ENCODE data around the gene HNRNPF.

Gene HNRNPF

DNA sequence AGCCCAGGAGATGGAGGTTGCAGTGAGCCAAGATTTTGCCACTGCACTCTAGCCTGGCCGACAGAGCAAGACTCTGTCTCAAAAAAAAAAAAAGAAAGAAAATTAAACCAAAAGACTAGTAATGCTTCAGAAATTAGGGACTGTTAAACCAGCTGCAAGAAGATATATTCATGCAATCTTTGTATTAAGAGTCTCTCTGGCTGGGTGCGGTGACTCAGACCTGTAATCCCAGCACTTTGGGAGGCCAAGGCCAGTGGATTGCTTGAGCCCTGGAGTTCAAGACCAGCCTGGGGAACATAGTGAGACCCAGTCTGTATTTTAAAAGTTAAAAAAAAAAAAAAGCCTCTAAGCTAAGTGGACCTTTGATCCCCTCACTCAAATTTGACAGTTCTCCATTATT, 2.5 kb upstream of the HNRNPF start:
- Histone ChIP-seq H3K9ac (peak overlapping the region in 1 of 11 experiments; percentile 0; a peak in 1 of 22 replicates), H3K36me3 (peaks cover 0 to 6% (median 2%) of the 10 kb centered on the region in 11 experiments; a peak in 9 of 22 replicates), H3K27me3 (no peaks in the 10 kb centered on the region), H3K9me3 (replicated peaks in 1 of 11) (0 out of 22 replicates have a peak, but pooled peaks cover 0 to 3% (median 0%) of the 10 kb centered on the region in 11 experiments), H3K4me2 (0 out of 22 replicates have a peak overlapping the region, but pooled peaks of 1 of the 11 experiments have one; percentile 3), H3K27ac (peak overlapping the region in 3 of 11 experiments; percentile 12 to 99 (median 44); a peak in 4 of 22 replicates), H3K4me3 (no peak overlapping the region), H4K20me1 (peaks cover 6 to 19% (median 9%) of the 10 kb centered on the region in 11 experiments; a peak in 21 of 22 replicates), H3K4me1 (peaks cover 16 to 58% (median 26%) of the 10 kb centered on the region in 10 experiments)
- TF ChIP-seq Cebpa-rat (IDR thresholded peaks at IDR 0.05): no peak

DNA sequence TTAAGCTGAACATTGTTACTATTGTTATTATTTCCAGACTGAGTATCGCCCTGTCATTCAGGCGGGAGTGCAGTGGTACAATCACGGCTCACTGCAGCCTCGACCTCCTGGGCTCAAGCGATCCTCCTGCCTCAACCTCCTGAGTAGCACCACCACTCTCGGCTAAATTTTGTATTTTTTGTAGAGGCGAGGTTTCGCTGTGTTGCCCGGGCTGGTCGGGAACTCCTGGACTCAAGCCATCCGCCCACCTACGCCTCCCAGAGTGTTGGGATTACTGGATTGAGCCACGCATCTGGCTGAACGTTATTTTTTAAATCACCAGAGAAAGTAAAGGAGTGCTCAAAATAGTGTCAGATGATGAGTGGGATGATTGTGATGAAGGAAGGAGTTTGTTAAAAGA, 1.4 kb upstream of the HNRNPF start:
- H3K9me3 ChIP-seq (replicated peaks in 1 of 11): 0 out of 22 replicates have a peak, but pooled peaks cover 0 to 3% (median 0%) of the 10 kb centered on the region in 11 experiments
- H3K9ac ChIP-seq: peak overlapping the region; percentile 78 to 100 (median 99); a peak in 21 of 22 replicates
- peaks cover 0 to 18% (median 11%) of the 10 kb centered on the region in 11 experiments; a peak in 11 of 22 replicates for H3K36me3 ChIP-seq
- H3K4me2 ChIP-seq: peak overlapping the region; percentile 69 to 89 (median 85)
- H3K4me1 ChIP-seq: peaks cover 22 to 53% (median 28%) of the 10 kb centered on the region in 10 experiments
- H3K27me3 ChIP-seq: no peaks in the 10 kb centered on the region
- peak overlapping the region; percentile 77 to 100 (median 99) for H3K27ac ChIP-seq
- H3K4me3 ChIP-seq: peak overlapping the region in 9 of 10 experiments; percentile 76 to 95 (median 87); a peak in 14 of 20 replicates
- peaks cover 17 to 31% (median 21%) of the 10 kb centered on the region in 11 experiments; a peak in 21 of 22 replicates for H4K20me1 ChIP-seq
- TF ChIP-seq Cebpa-rat (IDR thresholded peaks at IDR 0.05): no peak

DNA sequence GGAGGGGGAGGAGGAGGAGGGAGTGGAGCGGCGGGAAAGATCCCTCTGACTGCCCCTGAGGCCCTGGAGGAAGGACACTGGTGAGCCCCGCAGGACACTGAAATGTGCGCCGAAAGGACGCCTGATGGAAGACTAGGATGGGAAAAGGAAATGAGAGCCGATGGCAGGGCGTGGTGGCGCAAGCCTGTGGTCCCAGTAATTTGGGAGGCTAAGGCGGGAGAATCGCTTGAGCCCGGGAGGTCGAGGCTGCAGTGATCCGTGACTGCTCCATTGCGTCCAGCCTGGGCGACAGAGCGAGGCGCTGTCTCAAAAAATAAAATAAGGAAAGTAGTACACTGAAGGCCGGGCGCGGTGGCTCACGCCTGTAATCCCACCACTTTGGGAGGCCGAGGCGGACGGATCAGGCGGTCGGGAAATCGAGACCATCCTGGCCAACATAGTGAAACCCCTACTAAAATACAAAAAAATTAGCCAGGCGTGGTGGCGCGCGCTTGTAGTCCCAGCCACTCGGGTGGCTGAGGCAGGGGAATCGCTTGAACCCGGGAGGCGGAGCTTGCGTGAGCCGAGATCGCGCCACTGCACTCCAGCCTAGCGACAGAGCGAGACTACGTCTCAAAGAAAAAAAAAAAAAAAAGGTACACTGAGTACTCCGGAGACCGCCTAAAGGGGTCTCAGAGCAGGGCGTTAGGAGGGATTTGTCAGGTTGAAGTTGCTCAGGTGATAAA, 561 bp upstream of the HNRNPF start:
- 0 out of 22 replicates have a peak, but pooled peaks of 1 of the 11 experiments have one; percentile 10 for TF ChIP-seq Cebpa-rat (IDR thresholded peaks at IDR 0.05)
- Histone ChIP-seq H4K20me1 (peaks cover 25 to 39% (median 29%) of the 10 kb centered on the region in 11 experiments), H3K4me2 (peak overlapping the region; percentile 69 to 89 (median 85)), H3K27ac (peak overlapping the region; percentile 77 to 100 (median 99)), H3K9ac (peak overlapping the region; percentile 78 to 100 (median 99)), H3K4me3 (peak overlapping the region; percentile 76 to 95 (median 86)), H3K27me3 (no peaks in the 10 kb centered on the region), H3K36me3 (peaks cover 0 to 26% (median 13%) of the 10 kb centered on the region in 11 experiments; a peak in 11 of 22 replicates), H3K4me1 (peaks cover 26 to 54% (median 36%) of the 10 kb centered on the region in 10 experiments), H3K9me3 (replicated peaks in 1 of 11) (0 out of 22 replicates have a peak, but pooled peaks cover 0 to 3% (median 0%) of the 10 kb centered on the region in 11 experiments)

DNA sequence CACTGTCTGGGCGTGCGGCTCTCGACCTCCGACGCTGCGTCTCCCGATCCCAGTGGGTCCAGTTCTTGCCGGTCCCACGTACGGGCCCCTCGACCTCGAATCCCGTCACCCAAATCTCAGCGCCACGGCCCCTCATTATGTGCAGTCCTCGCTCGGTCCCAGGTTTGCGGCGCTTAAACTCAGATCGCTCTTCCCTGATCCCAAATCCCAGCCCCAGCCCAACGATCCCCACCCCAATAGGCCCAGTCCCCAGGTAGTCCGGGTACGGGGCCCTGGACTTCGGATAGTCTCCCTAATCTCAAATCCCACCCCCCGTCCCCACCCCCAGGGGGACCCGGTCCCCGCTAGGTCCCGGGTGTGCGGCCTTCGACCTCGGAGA, 666 bp downstream of the HNRNPF start:
- Histone ChIP-seq H3K9me3 (replicated peaks in 1 of 11) (0 out of 22 replicates have a peak, but pooled peaks cover 0 to 3% (median 0%) of the 10 kb centered on the region in 11 experiments), H3K4me3 (peak overlapping the region; percentile 76 to 95 (median 86)), H3K36me3 (peaks cover 8 to 38% (median 24%) of the 10 kb centered on the region in 11 experiments), H3K27me3 (no peaks in the 10 kb centered on the region), H3K4me2 (peak overlapping the region; percentile 90 to 100 (median 96)), H4K20me1 (peaks cover 38 to 51% (median 41%) of the 10 kb centered on the region in 11 experiments), H3K27ac (peak overlapping the region; percentile 95 to 100 (median 99)), H3K4me1 (peaks cover 39 to 57% (median 48%) of the 10 kb centered on the region in 10 experiments), H3K9ac (peak overlapping the region; percentile 97 to 100 (median 99))
- no peak for TF ChIP-seq Cebpa-rat (IDR thresholded peaks at IDR 0.05)

DNA sequence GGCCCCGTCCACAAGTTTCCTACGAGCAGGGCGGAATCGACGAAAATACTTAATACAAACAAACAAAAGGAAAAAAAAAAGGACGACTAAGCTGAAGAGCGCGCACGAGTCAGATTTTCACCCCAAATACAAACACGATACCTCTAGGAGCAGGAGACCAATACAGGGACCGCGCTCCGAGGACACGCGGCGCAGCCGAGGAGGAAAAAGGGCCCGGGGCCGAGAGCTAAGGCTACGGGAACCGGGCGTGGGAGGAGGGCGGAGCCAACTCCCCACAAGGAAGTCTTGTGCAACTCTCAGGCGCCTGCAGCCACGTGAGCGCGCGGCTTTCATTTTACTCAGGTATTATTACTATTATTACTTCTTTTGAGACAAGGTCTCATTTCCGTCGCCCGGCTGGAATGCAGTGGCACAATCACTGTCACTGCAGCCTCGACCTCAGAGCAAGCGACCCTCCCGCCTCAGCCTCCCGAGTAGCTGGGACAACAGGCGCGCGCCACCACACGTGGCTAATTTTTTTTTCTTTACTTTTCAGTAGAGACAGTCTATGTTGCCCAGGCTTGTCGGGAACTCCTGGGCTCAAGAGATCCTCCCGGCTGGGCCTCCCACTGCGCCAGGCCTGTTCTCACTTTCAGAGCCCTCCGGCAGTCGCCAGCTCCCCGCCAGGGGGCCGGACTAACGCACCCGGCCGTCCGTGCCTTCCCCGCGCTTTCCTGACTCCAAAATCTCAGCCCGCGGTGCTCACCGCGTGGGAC, 1.2 kb downstream of the HNRNPF start:
- Histone ChIP-seq H3K36me3 (peaks cover 14 to 44% (median 29%) of the 10 kb centered on the region in 11 experiments), H3K27me3 (no peaks in the 10 kb centered on the region), H3K27ac (peak overlapping the region; percentile 95 to 100 (median 99)), H3K9ac (peak overlapping the region; percentile 97 to 100 (median 99)), H4K20me1 (peaks cover 43 to 57% (median 47%) of the 10 kb centered on the region in 11 experiments), H3K4me2 (peak overlapping the region; percentile 90 to 100 (median 96)), H3K4me3 (peak overlapping the region; percentile 76 to 95 (median 86)), H3K9me3 (replicated peaks in 1 of 11) (no peaks in the 10 kb centered on the region), H3K4me1 (peaks cover 44 to 59% (median 54%) of the 10 kb centered on the region in 10 experiments)
- peak; percentile 91 to 99 (median 97) for TF ChIP-seq Cebpa-rat (IDR thresholded peaks at IDR 0.05)

DNA sequence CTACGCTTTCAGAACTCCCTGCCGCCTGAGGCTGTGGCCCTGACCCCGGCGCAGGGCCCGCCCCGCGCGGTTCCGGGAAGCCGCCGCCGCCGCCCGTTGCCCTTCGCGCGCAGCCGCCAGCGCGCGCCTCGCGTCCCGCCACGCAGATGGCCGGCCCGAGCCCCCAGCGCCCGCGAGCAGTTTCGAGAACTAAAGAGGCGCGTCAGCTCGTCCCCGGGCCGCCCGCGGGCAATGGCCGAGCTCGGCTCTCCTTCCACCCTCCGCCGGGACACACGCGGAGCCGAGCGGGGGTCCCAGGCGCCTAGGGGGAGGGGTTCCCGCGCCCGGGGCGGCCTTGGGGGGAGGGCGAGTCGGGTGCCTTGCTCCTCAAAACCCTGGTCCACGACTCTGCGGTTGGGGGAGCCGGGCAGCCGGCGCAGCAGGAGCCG, 1.8 kb downstream of the HNRNPF start:
- peak overlapping the region; percentile 90 to 100 (median 96) for H3K4me2 ChIP-seq
- H3K4me1 ChIP-seq: peaks cover 50 to 65% (median 60%) of the 10 kb centered on the region in 10 experiments
- peak overlapping the region; percentile 76 to 95 (median 86) for H3K4me3 ChIP-seq
- no peaks in the 10 kb centered on the region for H3K27me3 ChIP-seq
- H3K36me3 ChIP-seq: peaks cover 17 to 50% (median 35%) of the 10 kb centered on the region in 11 experiments
- TF ChIP-seq Cebpa-rat (IDR thresholded peaks at IDR 0.05): no peak
- peak overlapping the region; percentile 95 to 100 (median 99) for H3K27ac ChIP-seq
- no peaks in the 10 kb centered on the region for H3K9me3 ChIP-seq (replicated peaks in 1 of 11)
- H4K20me1 ChIP-seq: peaks cover 49 to 63% (median 53%) of the 10 kb centered on the region in 11 experiments
- peak overlapping the region; percentile 97 to 100 (median 99) for H3K9ac ChIP-seq

- no peak for TF ChIP-seq Cebpa-rat (IDR thresholded peaks at IDR 0.05)
- H3K9me3 ChIP-seq (replicated peaks in 1 of 11): no peaks in the 10 kb centered on the region
- H3K36me3 ChIP-seq: peaks cover 30 to 75% (median 59%) of the 10 kb centered on the region in 11 experiments
- peak overlapping the region; percentile 90 to 100 (median 96) for H3K4me2 ChIP-seq
- H3K4me1 ChIP-seq: peaks cover 61 to 69% (median 66%) of the 10 kb centered on the region in 10 experiments
- no peaks in the 10 kb centered on the region for H3K27me3 ChIP-seq
- peak overlapping the region; percentile 76 to 95 (median 86) for H3K4me3 ChIP-seq
- H3K27ac ChIP-seq: peak overlapping the region in 9 of 11 experiments; percentile 99 to 100 (median 100); a peak in 16 of 22 replicates
- peaks cover 74 to 87% (median 77%) of the 10 kb centered on the region in 11 experiments for H4K20me1 ChIP-seq
- peak overlapping the region; percentile 58 to 100 (median 99); a peak in 21 of 22 replicates for H3K9ac ChIP-seq
These were observed 4.3 kb downstream of the HNRNPF start for GRCh38 chr10:43404704-43405084.

All from BLaER1 treated with 17β-estradiol and CSF1 and Interleukin-3, amounts not matched to agents 10 nM and 100 nM (cell line).